ENCODE data around the gene SHISA7. TPM values are rescaled to one million over a fixed set of nuclear protein-coding genes. Genes with fewer than 3 reads are reported as not detected.
A peak's percentile ranks its signal among the peaks of the same experiment; 100 is the strongest.

SHISA7 gene
- total and polyA plus RNA-seq, 11 donors = not detected

- Histone ChIP-seq H3K36me3 (no peaks in the 10 kb centered on the region), H3K4me3 (no peak overlapping the region), H3K27me3 (peaks cover 51 to 88% (median 74%) of the 10 kb centered on the region in 9 donors), H3K9me3 (no peaks in the 10 kb centered on the region), H3K27ac (no peak overlapping the region), H3K4me1 (peaks cover 0 to 26% (median 0%) of the 10 kb centered on the region in 12 donors)
- ATAC-seq = no peak
- no peak for DNase-seq
- 4 to 6% (median 5%) methylated on average over 21 of the region's 21 CpGs for WGBS, 4 donors
- TF ChIP-seq POLR2A (IDR thresholded peaks at IDR 0.05) (no peak), CTCF (IDR thresholded peaks at IDR 0.05) (no peak)
- intact Hi-C loops (cut with DNase I) = no loop called here
These were observed 1.8 kb downstream of the SHISA7 start for GRCh38 chr19:55441319-55441691.

GRCh38 chr19:55440411-55441105, 2.5 kb downstream of the SHISA7 start:
- peaks cover 0 to 26% (median 0%) of the 10 kb centered on the region in 12 donors for H3K4me1 ChIP-seq
- DNase-seq (no peak), ATAC-seq (no peak)
- no peaks in the 10 kb centered on the region for H3K9me3 ChIP-seq
- no peaks in the 10 kb centered on the region for H3K36me3 ChIP-seq
- 5 to 14% (median 9%) methylated on average over 25 to 39 of the region's 39 CpGs for whole genome bisulfite sequencing, 4 donors
- peaks cover 51 to 86% (median 72%) of the 10 kb centered on the region in 9 donors for H3K27me3 ChIP-seq
- TF ChIP-seq POLR2A (IDR thresholded peaks at IDR 0.05) (no peak), CTCF (IDR thresholded peaks at IDR 0.05) (no peak)
- peak overlapping the region in 1 of 12 donors; percentile 10 for H3K4me3 ChIP-seq
- no peak overlapping the region for H3K27ac ChIP-seq
- intact Hi-C loops (cut with DNase I) = no loop called here

GRCh38 chr19:55439052-55439451, 4.0 kb downstream of the SHISA7 start:
- no peaks in the 10 kb centered on the region for H3K9me3 ChIP-seq
- H3K4me1 ChIP-seq = peaks cover 0 to 26% (median 0%) of the 10 kb centered on the region in 12 donors
- H3K36me3 ChIP-seq = no peaks in the 10 kb centered on the region
- no peak for DNase-seq
- no peak overlapping the region for H3K4me3 ChIP-seq
- H3K27me3 ChIP-seq = peaks cover 37 to 72% (median 57%) of the 10 kb centered on the region in 9 donors
- intact Hi-C loops (cut with DNase I) = no loop called here
- 67 to 84% (median 73%) methylated on average over 5 of the region's 5 CpGs for WGBS, 4 donors
- no peak overlapping the region for H3K27ac ChIP-seq
- no peak for TF ChIP-seq POLR2A (IDR thresholded peaks at IDR 0.05)
- TF ChIP-seq CTCF (IDR thresholded peaks at IDR 0.05) = no peak
- ATAC-seq = no peak

GRCh38 chr19:55437410-55437809, 5.7 kb downstream of the SHISA7 start:
- H3K27ac ChIP-seq = no peak overlapping the region
- ATAC-seq = peak; percentile 56 to 88 (median 82)
- WGBS, 4 donors = 1 to 4% (median 2%) methylated on average over 4 to 17 of the region's 17 CpGs
- no peak for TF ChIP-seq POLR2A (IDR thresholded peaks at IDR 0.05)
- TF ChIP-seq CTCF (IDR thresholded peaks at IDR 0.05) = no peak
- intact Hi-C loops (cut with DNase I) = no loop called here
- H3K4me1 ChIP-seq = peaks cover 0 to 27% (median 0%) of the 10 kb centered on the region in 12 donors
- no peaks in the 10 kb centered on the region for H3K9me3 ChIP-seq
- DNase-seq = peak in 3 of 5 donors; percentile 51 to 64 (median 57)
- H3K27me3 ChIP-seq = peaks cover 47 to 76% (median 65%) of the 10 kb centered on the region in 9 donors
- H3K4me3 ChIP-seq = no peak overlapping the region
- no peaks in the 10 kb centered on the region for H3K36me3 ChIP-seq

All from heart left ventricle (tissue), 16 donors.